ENCODE data around the gene BZW1.
"Not testable (repeated sequence)": the region's sequence is repeated elsewhere in the genome, so short reads cannot be mapped to it uniquely, and the experiment has no call there.

Gene BZW1

GRCh38 chr2:200800458-200800857, 11.3 kb upstream of the BZW1 start:
- no peaks in the 10 kb centered on the region for H3K36me3 ChIP-seq (ENCODE audit: insufficient read depth, low read length)
- no peak for TF ChIP-seq EZH2phosphoT487 (IDR thresholded peaks at IDR 0.05; ENCODE audit: borderline replicate concordance)
- no peak for TF ChIP-seq CTCF (conservative IDR thresholded peaks at IDR 0.05; ENCODE audit: low read length)
- H2AFZ ChIP-seq (ENCODE audit: low read length) = no peak overlapping the region
- H3K27me3 ChIP-seq (ENCODE audit: insufficient read depth, low read length, poor library complexity, severe bottlenecking) = no peaks in the 10 kb centered on the region
- H3K9me2 ChIP-seq (replicated peaks; ENCODE audit: low read depth, low read length) = no peaks in the 10 kb centered on the region
- H3K9ac ChIP-seq (ENCODE audit: low read depth, low read length, poor library complexity, severe bottlenecking) = no peak overlapping the region
- no peak overlapping the region for H3K4me2 ChIP-seq (ENCODE audit: low read depth, low read length, poor library complexity, severe bottlenecking)
- H3K79me2 ChIP-seq (ENCODE audit: insufficient read depth, low read length) = no peaks in the 10 kb centered on the region
- no peaks in the 10 kb centered on the region for H4K20me1 ChIP-seq (ENCODE audit: insufficient read depth, low read length, poor library complexity, severe bottlenecking)
- no peaks in the 10 kb centered on the region for H3K9me3 ChIP-seq (ENCODE audit: insufficient read depth, low read depth, low read length)
- H3K4me1 ChIP-seq (ENCODE audit: insufficient read depth, low read length, poor library complexity, severe bottlenecking) = no peaks in the 10 kb centered on the region
- no peak overlapping the region for H3K4me3 ChIP-seq (ENCODE audit: low read length, poor library complexity, severe bottlenecking)
- no peaks in the 10 kb centered on the region for H3F3A ChIP-seq (ENCODE audit: low read depth)

- H3K27me3 ChIP-seq (ENCODE audit: insufficient read depth, low read length, poor library complexity, severe bottlenecking); H2AFZ ChIP-seq (ENCODE audit: low read length); H3K79me2 ChIP-seq (ENCODE audit: insufficient read depth, low read length); H3K9me3 ChIP-seq (ENCODE audit: insufficient read depth, low read depth, low read length); H3F3A ChIP-seq (ENCODE audit: low read depth); H3K4me3 ChIP-seq (ENCODE audit: low read length, poor library complexity, severe bottlenecking); H3K4me2 ChIP-seq (ENCODE audit: low read depth, low read length, poor library complexity, severe bottlenecking); H3K36me3 ChIP-seq (ENCODE audit: insufficient read depth, low read length); H3K4me1 ChIP-seq (ENCODE audit: insufficient read depth, low read length, poor library complexity, severe bottlenecking); H3K9ac ChIP-seq (ENCODE audit: low read depth, low read length, poor library complexity, severe bottlenecking); H4K20me1 ChIP-seq (ENCODE audit: insufficient read depth, low read length, poor library complexity, severe bottlenecking); H3K9me2 ChIP-seq (replicated peaks; ENCODE audit: low read depth, low read length): not testable (repeated sequence)
These were observed 10.3 kb upstream of the BZW1 start for GRCh38 chr2:200801431-200801830.

GRCh38 chr2:200809506-200810251, 2.0 kb upstream of the BZW1 start:
- peaks cover 29% of the 10 kb centered on the region for H4K20me1 ChIP-seq (ENCODE audit: insufficient read depth, low read length, poor library complexity, severe bottlenecking)
- no peak for TF ChIP-seq EZH2phosphoT487 (IDR thresholded peaks at IDR 0.05; ENCODE audit: borderline replicate concordance)
- TF ChIP-seq CTCF (conservative IDR thresholded peaks at IDR 0.05; ENCODE audit: low read length) = no peak
- no peak overlapping the region for H3K4me3 ChIP-seq (ENCODE audit: low read length, poor library complexity, severe bottlenecking)
- H3K36me3 ChIP-seq (ENCODE audit: insufficient read depth, low read length) = peaks cover 9% of the 10 kb centered on the region; the same call in 1 of the 2 replicates
- no peaks in the 10 kb centered on the region for H3K9me3 ChIP-seq (ENCODE audit: insufficient read depth, low read depth, low read length)
- no peak overlapping the region for H3K4me2 ChIP-seq (ENCODE audit: low read depth, low read length, poor library complexity, severe bottlenecking)
- H3K79me2 ChIP-seq (ENCODE audit: insufficient read depth, low read length) = peaks cover 29% of the 10 kb centered on the region
- H3K9ac ChIP-seq (ENCODE audit: low read depth, low read length, poor library complexity, severe bottlenecking) = no peak overlapping the region
- peaks cover 3% of the 10 kb centered on the region for H3K27me3 ChIP-seq (ENCODE audit: insufficient read depth, low read length, poor library complexity, severe bottlenecking)
- H3K4me1 ChIP-seq (ENCODE audit: insufficient read depth, low read length, poor library complexity, severe bottlenecking) = peaks cover 30% of the 10 kb centered on the region
- H3F3A ChIP-seq (ENCODE audit: low read depth) = no peaks in the 10 kb centered on the region
- no peaks in the 10 kb centered on the region for H3K9me2 ChIP-seq (replicated peaks; ENCODE audit: low read depth, low read length)
- H2AFZ ChIP-seq (ENCODE audit: low read length) = no peak overlapping the region
